Measurements from ENCODE around the gene POU2AF1.
"Not testable (repeated sequence)": the region's sequence is repeated elsewhere in the genome, so short reads cannot be mapped to it uniquely, and the experiment has no call there.

Gene POU2AF1

DNA sequence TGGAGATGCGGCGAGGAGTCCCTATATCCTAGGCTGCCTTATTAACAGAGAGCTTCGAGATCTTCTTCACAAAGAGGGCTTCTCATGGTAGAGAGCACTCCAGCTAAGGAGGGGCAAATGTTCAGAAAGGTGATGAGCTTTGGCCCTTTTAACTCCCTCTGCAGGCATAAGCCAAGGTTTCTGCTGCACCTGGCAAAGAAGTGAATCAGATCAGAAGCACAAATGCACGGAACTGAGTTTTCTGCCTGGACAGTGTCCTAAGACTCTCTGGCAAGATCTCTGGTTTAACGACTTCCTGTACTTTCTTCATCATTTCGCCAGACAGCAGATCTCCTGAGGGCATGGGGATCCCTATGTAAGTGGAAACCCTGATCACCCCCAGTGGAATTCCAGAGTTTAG, 43.5 kb downstream of the POU2AF1 start:
- H3K27me3 Mint-ChIP-seq = peaks cover 6% of the 10 kb centered on the region
- no peak overlapping the region for H3K4me3 Mint-ChIP-seq
- no peak for DNase-seq
- H3K9me3 Mint-ChIP-seq = peaks cover 0 to 5% of the 10 kb centered on the region in 2 donors
- no peak for ATAC-seq
- no peak overlapping the region for H3K27ac Mint-ChIP-seq
- no peaks in the 10 kb centered on the region for H3K4me1 Mint-ChIP-seq

DNA sequence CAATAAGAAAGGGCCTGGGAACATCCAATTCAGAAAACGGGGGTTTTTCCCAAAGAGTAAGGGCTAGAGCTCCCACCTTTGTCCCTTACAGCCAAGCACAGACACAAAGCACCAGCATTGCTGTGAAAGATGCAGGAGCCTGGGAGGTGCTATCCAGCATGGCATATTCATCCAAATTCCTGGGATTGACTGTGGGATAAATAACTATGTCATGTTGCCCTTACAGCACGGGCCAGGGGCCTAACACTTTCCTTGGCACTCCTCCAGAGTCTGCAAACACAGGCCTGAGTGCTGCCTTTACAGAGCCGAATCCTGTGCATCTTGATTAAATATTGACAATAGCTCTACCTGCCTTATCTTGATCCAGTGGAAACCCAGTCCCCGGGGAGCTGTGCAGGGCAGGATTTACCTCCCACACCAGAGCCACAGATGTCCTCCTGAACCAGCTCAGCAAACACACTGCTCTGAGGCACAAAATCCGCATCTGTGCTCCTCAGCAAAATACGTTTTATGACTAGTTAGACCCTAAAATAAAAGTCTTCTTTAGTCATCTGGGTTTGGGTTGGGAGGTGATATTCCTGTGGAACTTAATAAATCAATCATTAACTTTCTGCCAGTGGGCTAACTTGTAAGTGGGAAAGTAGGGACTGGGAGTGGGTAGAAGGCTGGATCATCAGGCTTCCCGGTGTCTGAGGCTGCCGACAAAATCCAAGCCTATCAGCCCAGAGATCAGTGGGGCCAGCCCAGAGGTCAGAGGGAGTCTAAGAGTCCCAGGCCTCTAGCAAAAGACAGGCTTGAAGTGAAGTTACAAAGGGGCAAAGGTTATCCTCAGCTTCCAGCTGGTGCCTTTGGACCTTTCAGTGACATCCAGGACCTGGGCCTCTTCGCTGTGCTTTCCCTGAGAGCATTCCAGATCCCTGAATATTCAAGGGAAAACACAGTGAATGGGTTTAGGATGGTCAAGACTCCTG, 44.3 kb downstream of the POU2AF1 start:
- Mint-ChIP-seq H3K27me3 (peaks cover 6% of the 10 kb centered on the region), H3K4me3 (no peak overlapping the region), H3K4me1 (no peaks in the 10 kb centered on the region), H3K9me3 (peaks cover 0 to 5% of the 10 kb centered on the region in 2 donors), H3K27ac (no peak overlapping the region)
- ATAC-seq (no peak), DNase-seq (no peak)

DNA sequence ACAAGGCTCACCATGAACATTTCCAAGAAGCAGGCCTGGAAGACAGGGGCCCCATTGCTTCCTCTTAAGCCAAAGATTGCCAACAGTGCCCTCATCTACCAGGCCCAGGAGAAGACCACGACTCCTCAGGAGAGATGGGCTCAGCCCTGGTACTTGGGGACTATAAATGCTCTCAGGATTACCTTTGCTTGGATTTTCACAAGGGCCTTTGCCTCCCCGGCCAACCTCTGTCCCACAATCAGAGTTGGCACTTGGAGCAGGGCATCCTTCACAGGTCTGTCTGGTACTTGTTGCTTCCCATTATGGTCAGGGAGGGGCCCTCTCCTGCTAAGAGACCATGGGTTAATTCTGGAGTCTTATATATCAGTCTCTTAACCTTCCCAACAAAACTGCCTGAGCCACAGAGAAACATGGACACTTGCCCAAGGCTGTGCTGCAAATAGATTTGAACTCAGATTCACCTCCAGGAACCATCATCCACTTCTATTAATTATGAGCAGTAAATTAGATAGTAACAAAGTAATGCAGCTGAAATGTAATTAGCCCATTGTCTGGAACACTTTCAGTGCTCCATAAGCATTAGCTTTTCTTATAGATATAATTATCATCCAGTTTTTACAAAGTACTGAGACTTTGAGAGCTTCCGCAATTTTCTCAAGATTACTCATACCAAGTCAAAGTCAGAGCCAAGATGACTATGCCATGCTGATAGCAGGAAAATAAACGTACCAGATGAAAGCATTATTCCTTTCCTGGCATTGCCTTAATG, 47.2 kb downstream of the POU2AF1 start:
- no peak for DNase-seq

DNA sequence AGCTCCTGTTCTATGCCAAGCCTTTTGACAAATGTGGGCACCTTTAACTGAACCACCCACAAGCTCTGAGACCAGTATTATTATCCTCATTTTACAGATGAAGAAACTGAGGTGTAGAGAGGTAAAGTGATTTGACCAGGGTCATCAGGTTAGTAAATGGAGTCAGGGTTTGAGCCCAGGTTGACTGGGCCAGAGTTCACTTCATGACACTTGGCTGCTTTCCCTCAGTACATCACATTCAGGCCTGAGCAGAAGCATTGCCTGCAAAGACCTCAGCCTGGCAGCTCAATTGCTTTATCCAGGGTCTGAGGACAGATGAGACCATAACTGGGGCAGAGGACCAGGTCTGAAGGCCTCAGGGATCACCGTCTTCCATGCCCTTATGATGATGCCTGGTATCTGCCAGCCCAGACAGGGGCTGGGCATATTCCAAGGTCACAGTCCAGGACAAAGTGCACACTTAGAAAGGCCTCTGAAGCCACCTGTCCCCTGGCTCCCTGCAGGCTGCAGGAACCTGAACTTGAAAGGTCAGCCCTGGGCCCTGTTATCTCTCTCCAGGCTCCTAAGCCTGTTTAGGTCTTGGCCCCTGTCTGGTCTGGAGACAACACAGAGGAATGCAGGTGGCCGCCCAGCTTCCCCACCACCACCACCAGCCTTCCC, 48.7 kb downstream of the POU2AF1 start:
- Mint-ChIP-seq H3K4me3 (no peak overlapping the region), H3K27ac (no peak overlapping the region), H3K4me1 (no peaks in the 10 kb centered on the region), H3K9me3 (no peaks in the 10 kb centered on the region), H3K27me3 (peaks cover 6% of the 10 kb centered on the region)
- DNase-seq (no peak), ATAC-seq (no peak)

More for the DNA sequence above, 47.2 kb downstream of the POU2AF1 start:
- Mint-ChIP-seq H3K27ac (no peak overlapping the region), H3K27me3 (peaks cover 6% of the 10 kb centered on the region), H3K4me3 (no peak overlapping the region), H3K4me1 (no peaks in the 10 kb centered on the region), H3K9me3 (no peaks in the 10 kb centered on the region)
- no peak for ATAC-seq

- Mint-ChIP-seq H3K27me3 (peaks cover 6% of the 10 kb centered on the region), H3K4me3 (no peak overlapping the region), H3K9me3 (no peaks in the 10 kb centered on the region), H3K27ac (no peak overlapping the region), H3K4me1 (no peaks in the 10 kb centered on the region)
- ATAC-seq = no peak
- no peak for DNase-seq
Measured at GRCh38 chr11:111329306-111330204, 49.5 kb downstream of the POU2AF1 start.

DNA sequence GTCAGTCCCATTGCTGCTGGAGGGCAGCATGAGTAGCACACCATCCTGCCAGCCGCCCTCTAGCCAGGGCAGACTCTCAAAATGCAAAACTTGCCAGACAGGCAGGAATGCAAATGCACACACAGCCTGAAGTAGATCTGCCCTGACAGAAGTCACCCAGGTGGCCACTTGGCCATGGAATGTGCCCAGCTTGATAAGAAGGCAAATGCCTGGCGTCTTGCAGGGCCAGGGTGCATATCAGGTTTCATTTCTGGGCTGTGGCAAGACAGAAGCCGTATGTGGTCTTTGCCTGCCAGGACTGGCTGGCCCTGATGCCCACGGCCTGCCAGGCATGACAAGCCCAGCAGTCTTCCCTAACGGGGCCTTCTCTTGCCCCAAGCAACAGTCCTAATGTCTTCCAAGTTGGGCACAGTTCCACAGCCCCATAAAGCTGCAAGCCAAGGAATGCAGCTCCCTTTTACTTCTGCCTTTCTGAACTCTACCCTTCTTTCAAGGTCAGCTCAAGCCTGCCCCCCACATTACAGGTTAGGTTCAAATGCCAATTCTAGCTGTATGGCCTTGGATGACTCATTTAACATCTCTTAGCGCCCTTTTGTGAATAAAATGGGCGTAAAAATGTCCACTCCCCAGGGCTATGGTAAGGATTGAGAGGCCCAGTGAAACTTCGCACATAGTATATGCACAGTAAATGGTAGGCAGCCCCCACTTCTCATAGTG, 51.0 kb downstream of the POU2AF1 start:
- H3K9me3 Mint-ChIP-seq = no peaks in the 10 kb centered on the region
- no peak for ATAC-seq
- H3K4me1 Mint-ChIP-seq = no peaks in the 10 kb centered on the region
- H3K27ac Mint-ChIP-seq = no peak overlapping the region
- no peak for DNase-seq
- no peaks in the 10 kb centered on the region for H3K27me3 Mint-ChIP-seq
- no peak overlapping the region for H3K4me3 Mint-ChIP-seq

GRCh38 chr11:111326824-111327223, 52.3 kb downstream of the POU2AF1 start:
- H3K4me3 Mint-ChIP-seq = no peak overlapping the region
- no peak for DNase-seq
- no peaks in the 10 kb centered on the region for H3K9me3 Mint-ChIP-seq
- H3K4me1 Mint-ChIP-seq = no peaks in the 10 kb centered on the region
- H3K27me3 Mint-ChIP-seq = peaks cover 4% of the 10 kb centered on the region
- no peak overlapping the region for H3K27ac Mint-ChIP-seq
- ATAC-seq = no peak

GRCh38 chr11:111325259-111325658, 53.8 kb downstream of the POU2AF1 start:
- Mint-ChIP-seq H3K9me3 (no peaks in the 10 kb centered on the region), H3K4me1 (no peaks in the 10 kb centered on the region)
- no peak for ATAC-seq

GRCh38 chr11:111324277-111324720, 54.8 kb downstream of the POU2AF1 start:
- H3K27ac Mint-ChIP-seq = no peak overlapping the region
- H3K4me3 Mint-ChIP-seq = no peak overlapping the region
- ATAC-seq (no peak), DNase-seq (no peak)
- H3K27me3 Mint-ChIP-seq = peaks cover 7% of the 10 kb centered on the region
- H3K4me1 Mint-ChIP-seq = no peaks in the 10 kb centered on the region
- no peaks in the 10 kb centered on the region for H3K9me3 Mint-ChIP-seq

More at GRCh38 chr11:111325259-111325658, 53.8 kb downstream of the POU2AF1 start:
- DNase-seq = no peak
- Mint-ChIP-seq H3K27ac (no peak overlapping the region), H3K4me3 (no peak overlapping the region), H3K27me3 (peaks cover 7% of the 10 kb centered on the region)

DNA sequence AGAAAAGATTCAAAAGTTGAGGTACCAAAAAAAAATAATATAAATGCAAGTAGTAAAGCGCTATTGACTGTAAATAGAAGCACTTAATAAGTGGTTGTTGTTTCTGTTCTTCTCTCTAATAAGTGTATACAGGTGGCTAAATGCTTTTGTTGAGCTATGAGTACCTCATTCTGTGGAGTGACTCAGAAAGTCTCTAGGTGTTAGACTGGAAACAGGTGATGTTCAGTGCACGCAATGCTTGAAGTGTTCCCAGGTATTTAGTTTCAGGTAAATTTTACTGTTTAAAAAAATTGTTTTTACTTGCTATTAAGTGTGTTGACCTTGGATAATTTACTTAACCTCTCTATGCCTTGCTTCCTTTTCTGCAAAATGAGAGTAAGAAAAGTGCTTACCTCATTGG, 56.5 kb downstream of the POU2AF1 start:
- Mint-ChIP-seq H3K27ac (no peak overlapping the region), H3K9me3 (no peaks in the 10 kb centered on the region), H3K4me1 (no peaks in the 10 kb centered on the region), H3K27me3 (peaks cover 7% of the 10 kb centered on the region), H3K4me3 (no peak overlapping the region)
- DNase-seq (no peak), ATAC-seq (no peak)

DNA sequence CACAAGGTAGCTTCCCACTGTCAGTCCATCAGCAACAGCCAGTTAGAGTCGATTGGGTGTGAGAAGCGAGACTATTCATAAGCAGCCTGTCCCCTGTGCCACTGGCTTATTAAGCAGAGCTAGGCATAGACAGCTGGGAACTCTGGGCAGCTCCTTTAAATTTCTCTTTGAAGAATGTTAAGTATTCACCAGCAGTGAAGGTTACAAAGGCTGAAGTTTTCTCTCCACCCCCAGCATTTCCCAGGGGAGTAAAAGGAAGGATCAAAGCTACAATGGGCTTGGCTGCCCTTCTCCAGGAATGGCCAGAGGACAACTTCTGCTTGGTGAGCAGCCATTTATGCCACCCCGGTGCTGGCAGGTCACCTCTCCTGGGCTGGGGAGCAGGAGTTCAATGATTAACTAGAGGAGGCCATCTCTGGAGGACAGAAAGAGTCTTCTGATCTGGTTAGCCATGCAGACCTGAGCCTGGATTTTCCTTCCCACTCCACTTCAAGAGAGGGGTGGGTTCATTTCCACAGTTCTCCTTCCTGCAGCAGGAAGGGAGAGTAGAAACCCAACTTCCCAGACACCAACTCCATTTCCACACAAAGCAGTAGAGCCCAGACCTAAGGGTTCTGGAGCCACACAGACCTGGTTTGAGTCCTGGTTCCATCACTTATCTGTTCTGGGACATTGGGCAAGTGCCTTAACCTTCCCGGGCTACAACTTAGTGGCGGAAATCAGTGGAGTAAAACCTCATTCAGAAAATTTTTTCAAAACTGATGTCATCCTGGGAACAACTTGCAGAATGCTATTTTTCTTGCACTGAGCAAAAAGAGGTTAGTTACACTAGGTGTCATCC, 58.1 kb downstream of the POU2AF1 start:
- Mint-ChIP-seq H3K27ac (peak overlapping the region in 1 of 2 donors; percentile 71), H3K27me3 (peaks cover 12% of the 10 kb centered on the region), H3K4me3 (no peak overlapping the region), H3K4me1 (no peaks in the 10 kb centered on the region), H3K9me3 (no peaks in the 10 kb centered on the region)
- DNase-seq = no peak
- ATAC-seq = no peak

DNA sequence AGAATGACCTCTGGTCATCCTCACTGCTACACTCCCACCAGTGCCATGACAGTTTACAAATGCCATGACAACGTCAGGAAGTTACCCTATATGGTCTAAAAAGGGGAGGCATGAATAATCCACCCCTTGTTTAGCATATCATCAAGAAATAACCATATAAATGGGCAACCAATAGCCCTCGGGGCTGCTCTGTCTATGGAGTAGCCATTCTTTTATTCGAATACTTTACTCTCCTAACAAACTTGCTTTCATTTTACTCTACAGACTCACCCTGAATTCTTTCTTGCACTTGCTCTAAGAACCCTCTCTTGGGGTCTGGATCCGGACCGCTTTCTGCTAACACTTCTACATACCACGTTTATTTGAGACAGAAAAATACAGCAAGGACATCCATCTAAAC, 58.9 kb downstream of the POU2AF1 start:
- DNase-seq, H3K4me3 Mint-ChIP-seq, ATAC-seq, H3K9me3 Mint-ChIP-seq, H3K27ac Mint-ChIP-seq, H3K4me1 Mint-ChIP-seq: not testable (repeated sequence)
- peaks cover 19% of the 10 kb centered on the region for H3K27me3 Mint-ChIP-seq

DNA sequence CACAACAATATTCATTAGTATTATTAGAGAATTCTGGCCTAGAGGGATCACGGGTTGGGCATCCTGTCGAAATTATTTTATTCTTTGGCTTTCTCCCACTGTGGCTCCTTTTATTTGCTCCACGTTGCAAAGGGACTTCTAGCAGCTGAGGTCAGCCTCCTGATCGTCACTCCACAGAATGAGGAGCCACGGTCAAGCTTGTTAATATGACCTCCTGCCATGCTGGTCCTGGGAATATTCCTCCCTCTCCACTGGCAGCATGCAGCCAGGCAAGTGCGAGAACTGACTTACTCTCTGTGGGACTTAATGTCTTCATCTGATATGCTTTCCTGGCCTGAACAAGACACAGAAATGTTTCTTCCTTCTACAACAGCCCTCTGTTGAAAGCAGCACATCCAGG, 59.8 kb downstream of the POU2AF1 start:
- Mint-ChIP-seq H3K4me1 (no peaks in the 10 kb centered on the region), H3K9me3 (no peaks in the 10 kb centered on the region), H3K27me3 (peaks cover 28% of the 10 kb centered on the region), H3K27ac (peak overlapping the region in 1 of 2 donors; percentile 27), H3K4me3 (no peak overlapping the region)
- ATAC-seq = no peak
- DNase-seq = no peak
